HG03565 (cell line): ENCODE measurements around the gene DNAJB6.
"Not testable (repeated sequence)": the region's sequence is repeated elsewhere in the genome, so short reads cannot be mapped to it uniquely, and the experiment has no call there.

Experiments
- ATAC-seq: cut with Tn5 transposase; IDR thresholded peaks from one replicate; pipeline ENCODE4 v1.9.1; 2021; ENCODE audit warnings: mild to moderate bottlenecking, moderate library complexity; ENCODE audit not compliant: unreplicated experiment

Gene DNAJB6

DNA sequence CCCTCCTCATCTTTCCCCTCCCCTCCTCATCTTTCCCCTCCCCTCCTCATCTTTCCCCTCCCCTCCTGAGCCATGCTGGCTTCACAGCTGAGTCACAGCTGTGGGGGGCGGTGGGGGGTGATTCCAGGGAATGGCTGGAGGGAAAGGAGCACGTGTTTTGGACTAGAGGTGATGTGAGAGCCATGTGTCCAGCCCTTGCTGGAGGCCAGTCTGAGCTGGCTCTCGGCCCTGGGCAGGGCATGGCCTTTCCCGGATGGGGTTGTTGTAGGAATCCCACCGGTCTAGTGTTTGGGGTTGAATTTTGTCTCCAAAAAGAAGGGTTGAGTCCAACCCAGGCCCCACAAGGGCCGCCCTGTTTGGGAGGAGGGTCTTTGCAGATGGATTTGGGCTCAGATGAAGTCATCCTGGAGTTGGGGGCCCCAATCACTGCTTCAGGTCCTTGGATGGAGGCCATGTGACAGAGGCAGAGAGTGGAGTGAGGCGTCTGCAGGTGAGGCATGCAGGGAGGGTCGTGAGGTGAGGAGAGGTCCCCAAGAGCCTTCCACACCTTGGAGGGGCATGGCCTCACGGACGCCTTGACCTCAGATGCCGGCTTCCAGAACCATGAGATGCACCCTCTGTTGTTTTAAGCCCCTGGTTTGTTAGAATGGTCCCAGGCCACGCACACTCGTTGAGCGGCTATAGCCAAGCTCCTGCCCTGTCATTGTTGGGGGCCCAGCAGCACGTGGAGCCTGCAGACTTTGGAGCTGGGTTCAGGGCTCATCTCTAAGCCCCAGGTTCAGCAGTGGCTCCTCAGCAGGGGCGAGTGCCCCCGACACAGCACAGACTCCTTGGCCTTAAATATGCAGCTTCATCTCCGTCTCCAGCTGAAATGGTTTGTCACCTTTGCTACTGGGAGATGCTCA, 101.6 kb downstream of the DNAJB6 start:
- no peak for ATAC-seq

DNA sequence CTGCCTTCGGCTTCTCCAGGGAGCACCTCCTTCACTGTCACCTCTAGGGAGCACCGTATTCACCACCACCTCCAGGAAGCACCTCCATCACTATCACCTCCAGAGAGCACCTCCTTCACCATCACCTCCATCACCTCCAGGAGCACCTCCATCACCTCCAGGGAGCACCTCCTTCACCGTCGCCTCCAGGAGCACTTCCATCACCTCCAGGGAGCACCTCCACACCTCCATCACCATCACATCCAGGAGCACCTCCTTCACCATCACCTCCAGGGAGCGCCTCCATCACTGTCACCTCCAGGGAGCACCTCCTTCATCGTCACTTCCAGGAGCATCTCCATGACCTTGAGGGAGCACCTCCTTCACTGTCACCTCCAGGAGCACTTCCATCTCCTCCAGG, 102.3 kb downstream of the DNAJB6 start:
- ATAC-seq: no peak

DNA sequence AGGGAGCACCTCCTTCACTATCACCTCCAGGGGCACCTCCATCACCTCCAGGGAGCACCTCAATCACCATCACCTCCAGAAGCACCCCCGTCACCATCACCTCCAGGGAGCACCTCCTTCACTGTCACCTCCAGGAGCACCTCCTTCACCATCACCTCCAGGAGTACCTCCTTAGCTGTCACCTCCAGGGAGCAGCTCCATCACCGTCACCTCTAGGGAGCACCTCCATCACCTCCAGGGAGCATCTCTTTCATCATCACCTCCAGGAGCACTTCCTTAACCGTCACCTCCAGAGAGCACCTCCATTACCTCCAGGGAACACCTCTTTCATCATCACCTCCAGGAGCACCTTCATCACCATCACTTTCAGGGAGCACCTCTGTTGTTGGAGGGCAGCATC, 103.0 kb downstream of the DNAJB6 start:
- ATAC-seq: no peak

DNA sequence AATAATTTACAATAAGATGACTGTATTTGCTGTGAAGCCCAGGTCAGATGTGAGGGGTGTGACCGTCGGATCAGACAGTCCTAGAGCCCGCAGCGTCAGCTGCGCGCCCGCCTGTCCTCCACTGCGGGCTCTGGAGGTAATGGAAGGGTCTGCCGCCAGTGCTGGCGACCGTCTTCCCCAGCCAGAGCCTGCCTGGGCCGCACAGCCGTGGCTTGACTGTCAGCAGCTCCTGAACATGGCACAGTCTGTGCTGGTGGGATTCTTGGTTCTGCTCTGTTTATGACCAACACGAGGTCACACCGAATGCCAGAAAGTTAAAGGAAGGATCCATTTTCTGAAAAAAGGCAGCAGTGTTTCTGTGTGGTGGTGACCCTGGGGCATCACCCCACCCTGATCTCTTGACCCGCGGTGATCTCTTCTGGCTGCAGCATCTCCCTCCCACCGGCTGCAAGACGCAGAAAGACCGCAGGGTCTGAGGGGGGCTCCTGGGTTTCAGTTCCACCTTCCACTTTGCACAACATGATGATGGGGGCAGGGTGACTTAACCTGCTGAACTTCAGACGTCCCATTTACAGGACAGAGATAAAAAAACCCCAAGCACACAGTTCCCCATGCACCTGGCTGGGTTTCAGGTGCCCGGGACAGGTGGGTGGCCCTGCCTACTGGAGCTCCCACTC, 103.7 kb downstream of the DNAJB6 start:
- ATAC-seq: no peak

DNA sequence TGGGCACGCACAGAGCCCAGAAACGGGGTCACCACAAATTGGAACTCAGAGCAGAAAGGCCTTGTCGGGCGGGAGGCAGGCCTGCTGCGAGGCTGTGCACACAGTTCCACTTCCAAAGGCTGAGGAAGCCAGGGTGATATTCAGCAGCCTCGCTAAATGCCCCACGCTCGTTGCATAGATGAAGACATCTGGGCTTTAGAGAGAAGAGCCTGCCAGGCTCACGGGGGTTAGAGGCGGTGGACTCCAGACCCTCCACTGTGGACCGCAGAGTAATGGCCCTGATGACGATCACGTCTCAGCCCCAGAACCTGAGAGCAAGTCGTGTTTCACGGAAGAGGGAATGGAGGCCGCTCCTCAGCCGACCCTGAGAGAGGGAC, 104.2 kb downstream of the DNAJB6 start:
- ATAC-seq: no peak

DNA sequence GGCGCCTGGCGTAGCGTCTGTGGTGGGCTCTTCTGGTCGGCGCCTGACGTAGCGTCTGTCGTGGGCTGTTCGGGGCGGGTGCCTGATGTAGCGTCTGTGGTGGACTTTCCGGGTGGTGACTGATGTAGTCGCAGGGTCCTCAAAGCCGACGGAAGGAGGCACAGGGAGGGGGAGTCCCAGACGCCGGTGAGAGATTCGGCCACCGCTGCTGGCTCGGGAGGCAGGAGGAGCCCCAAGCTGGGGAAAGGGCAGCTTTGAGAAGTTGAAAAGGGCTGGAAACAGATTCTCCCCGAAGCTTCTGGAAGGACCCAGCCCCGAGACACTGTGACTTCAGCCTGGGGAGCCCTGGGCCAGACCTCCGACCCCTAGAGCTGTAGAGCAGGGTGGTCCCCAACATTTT, 105.7 kb downstream of the DNAJB6 start:
- ATAC-seq: no peak

DNA sequence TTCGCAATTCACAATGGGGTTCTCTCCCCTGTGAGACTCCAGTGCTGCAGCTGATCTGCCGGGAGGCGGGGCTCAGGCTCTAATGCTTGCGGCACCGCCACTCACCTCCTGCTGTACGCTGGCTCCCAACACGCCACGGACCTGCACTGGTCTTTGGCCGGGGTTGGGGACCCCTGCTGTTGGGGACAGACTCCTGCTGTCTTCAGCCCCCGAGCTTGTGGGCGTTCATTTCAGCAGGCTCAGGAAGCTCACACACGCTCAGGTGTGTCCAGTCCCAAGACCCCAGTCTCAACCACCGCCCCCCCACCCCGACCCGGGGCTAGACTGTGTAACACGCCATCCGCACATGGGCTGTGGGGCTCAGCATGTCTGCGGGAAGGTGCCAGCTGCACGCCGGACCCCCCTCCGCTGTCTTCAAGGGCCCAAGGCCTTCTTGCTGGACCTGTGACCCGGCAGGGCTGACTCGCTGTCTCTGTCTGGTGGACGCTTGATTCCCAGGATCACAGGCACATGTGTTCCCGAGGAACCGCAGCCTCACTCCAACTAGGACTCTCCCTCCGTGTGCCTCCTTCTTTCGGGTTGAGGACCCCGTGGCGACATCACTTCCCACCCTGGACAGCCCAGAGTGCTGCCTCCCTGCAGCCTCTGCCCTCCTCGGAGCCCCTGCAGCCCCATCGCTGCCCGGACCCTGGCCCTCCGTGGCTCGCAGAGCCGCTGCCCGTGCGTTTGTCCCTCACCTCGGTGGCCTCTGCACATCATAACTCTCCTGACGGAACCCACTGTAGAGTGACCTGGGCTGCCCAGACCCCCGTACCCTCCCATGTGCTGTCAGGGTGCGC, 106.4 kb downstream of the DNAJB6 start:
- no peak for ATAC-seq

DNA sequence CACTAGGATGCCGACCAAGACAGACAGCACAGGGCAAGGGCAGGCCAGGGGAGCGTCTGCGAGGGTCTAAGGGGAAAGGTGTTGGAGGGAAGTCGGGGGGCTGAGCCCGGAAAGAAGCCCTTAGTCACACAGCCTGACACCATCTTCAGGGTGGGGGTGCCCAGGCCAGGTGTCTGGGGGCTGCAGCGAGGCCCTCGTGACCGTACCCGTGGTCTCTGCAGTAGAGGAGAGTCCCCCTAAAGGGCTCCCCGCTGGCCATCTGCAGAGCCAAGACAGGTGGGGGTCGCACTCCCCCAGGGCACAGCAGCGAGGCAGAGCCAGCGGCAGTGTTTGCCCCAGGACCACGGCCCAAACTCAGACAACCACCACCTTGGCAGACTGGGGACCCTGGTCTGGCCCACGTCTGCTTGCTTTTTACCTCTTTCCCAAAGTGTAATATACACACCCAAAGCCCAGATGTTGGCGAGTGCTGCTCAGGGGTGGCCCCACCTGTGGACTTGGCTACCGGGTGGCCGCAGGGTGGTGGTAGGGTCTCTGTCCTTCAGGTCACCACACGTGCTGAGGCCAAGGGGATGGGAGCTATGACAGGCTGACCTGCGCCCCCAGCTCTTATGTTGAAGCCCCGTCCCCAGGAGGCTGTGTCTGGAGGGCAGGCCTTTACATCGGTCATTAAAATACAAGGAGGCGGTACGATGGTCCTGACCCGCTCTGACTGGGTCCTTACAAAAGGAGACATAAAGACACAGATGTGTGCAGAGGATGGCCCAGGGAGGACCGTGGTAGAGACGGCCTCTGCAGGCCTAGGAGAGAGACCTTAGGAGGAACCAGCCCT, 107.4 kb downstream of the DNAJB6 start:
- no peak for ATAC-seq

DNA sequence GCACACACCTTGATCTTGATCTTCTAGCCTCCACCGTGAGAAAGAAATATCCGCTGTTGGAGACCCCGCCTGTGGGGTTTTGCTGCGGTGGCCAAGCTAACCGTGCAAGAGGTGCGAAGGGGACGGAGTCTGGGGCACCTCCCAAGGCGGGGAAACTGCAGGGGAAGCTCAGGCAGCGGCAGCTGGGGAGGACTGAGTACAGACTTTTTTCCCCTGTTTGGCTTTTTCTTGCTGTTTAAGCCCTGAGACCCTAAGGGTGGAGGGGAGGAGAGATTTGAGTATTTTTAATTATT, 108.0 kb downstream of the DNAJB6 start:
- ATAC-seq: no peak

DNA sequence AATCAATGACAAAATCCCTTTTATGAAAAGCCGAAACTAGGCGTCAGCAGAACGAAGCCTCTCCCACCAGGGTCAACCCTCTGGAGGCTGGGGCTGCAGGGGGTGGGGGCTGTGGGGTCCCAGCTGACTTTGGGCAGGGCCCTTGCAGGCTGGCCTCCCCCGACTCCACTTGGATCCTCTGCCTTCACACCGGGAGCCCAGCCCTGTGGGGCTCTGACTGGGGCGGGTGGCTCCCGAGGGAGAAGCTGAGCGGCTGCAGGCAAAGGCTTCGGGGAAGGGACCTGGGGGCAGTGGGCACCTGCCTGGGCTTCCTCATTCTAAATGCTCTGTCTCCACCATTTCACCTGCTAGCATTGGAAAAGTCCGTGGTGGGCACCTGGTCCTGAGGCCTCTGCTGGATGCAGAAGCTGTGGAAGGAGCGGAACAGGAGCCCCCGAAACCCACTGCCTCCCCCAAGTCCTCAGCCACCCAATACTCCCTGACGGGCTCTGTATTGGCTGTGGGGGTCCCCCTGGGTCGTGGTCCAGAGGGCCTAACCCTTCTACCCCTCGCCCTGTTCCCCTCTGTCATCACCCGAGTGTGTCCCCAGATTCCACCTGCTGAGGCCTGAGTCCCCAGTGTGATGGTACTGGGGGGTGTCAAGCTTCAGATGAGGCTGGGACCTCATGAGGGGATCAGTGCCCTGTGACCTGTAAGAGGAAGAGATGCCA, 108.6 kb downstream of the DNAJB6 start:
- ATAC-seq: no peak

DNA sequence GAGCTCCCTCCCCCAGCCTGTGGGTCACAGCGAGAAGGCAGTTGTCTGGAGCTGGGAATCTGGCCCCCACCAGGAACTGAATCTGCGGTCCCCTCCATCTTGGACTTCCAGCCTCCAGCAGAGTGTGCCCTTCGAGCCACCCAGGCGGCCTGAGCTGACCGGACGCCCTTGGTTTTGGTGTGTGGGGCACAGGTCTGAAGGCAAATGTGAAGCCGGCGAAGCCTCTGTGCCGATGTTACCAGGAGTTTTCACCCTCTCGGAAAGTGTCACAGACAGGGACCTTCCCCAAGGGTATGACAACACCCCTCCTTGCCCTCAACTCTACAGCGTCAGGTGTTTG, 109.1 kb downstream of the DNAJB6 start:
- no peak for ATAC-seq

DNA sequence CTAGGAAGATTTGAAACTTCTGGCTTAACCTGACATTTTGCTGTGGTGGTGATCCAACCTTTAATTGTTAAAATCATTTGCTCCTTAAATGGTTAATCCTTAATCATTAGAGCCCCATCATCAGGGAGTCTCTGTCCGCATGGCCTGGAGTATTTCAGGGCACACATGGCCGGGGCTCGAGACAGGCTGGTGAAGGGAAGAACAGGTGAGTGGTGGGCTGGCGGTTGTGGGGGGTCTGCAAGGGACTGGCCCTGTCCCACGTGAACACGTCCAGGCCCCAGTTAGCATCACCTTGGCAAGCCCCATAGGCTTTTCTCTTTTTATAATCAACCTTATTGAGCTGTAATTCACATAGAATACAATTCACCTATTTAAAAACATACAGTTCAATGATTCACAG, 109.5 kb downstream of the DNAJB6 start:
- ATAC-seq: no peak

DNA sequence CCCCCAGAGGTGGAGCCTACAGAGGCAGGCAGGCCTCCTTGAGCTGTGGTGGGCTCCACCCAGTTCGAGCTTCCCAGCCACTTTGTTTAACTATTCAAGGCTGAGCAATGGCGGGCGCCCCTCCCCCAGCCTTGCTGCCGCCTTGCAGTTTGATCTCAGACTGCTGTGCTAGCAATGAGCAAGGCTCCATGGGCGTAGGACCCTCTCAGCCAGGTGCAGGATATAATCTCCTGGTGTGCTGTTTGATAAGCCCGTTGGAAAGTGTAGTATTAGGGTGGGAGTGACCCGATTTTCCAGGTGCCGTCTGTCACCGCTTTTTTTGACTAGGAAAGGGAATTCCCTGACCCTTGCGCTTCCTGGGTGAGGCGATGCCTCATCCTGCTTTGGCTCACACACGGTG, 117.2 kb downstream of the DNAJB6 start:
- not testable (repeated sequence) for ATAC-seq

DNA sequence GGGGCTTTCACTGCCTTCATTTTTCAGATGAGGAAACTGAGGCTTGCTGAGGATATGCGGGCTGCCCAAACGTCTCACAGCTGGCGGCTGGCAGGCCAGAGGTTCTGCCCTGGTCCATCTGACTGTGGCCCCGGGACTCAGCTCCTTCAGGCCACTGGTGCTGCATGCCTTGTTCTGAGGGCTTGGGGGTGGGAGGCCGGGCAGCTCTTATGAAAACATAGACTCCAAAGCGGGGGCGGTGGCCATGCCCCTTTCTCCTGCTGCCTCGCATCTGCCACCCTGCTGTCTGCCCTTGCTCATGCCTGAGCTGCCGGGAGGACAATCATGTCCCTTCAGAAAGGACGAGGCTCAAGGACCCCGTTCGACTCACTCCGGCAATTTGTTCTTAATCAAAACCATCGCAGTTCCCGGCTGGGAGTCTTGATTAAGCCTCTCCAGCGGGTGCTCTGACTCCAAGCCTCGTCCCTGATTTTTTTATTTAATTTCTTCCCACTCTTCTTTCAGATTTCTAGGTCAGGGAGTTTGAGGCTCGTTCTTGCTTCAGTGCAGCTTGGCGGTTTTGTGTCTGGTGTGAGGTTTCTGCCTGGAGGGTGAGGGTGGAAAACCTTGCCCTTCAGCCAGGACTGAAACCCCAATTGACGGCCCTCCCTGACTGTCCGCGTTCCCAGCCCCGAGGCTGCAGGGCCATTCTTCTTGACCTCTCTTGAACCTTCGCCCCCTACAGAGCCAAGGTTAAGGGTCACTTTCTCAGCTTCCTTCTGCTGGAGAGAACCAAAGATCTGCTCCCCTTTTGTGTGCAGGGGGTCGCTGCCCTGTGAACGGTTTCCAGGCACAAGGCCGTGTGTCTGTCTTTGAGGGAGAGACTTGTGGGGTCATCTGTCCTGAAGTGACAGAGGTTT, 120.8 kb downstream of the DNAJB6 start:
- no peak for ATAC-seq

DNA sequence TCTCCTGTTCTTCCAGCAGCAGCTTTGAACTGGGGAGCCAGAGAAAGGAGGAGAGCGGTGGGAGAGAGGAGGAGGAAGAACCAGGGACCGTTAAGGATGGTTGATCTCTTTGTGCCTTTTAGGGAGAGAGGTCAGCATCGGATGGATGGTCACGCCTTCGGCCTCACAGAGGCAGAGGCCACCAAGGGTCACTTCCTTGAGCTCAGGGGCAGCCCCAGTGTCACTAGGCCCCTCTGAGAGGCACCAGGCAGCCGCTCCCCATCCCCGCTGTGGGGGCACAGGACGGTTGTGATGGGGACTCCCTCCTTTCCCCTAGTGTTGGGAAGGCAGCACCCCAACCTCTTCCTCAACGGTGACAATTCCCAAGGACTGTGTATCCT, 121.4 kb downstream of the DNAJB6 start:
- no peak for ATAC-seq

DNA sequence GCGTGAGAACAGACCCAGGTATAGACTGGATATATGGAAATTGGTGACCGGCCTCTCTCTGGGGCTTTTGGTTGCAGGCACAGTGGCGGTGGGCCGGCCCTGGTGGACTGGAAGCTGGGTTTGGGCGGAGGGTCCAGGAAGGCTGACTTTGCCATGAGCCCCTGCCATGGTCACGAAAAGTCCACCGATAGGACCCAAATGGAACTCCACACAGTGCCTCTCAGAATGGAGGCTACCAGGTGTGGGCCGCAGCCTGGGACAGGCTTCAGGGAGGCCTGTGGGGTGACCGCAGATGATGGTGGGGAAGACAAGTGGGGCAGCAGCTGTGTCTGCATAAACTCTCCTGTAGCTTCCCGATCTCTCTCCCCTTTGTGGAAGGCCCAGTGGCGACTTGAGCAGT, 123.2 kb downstream of the DNAJB6 start:
- no peak for ATAC-seq

DNA sequence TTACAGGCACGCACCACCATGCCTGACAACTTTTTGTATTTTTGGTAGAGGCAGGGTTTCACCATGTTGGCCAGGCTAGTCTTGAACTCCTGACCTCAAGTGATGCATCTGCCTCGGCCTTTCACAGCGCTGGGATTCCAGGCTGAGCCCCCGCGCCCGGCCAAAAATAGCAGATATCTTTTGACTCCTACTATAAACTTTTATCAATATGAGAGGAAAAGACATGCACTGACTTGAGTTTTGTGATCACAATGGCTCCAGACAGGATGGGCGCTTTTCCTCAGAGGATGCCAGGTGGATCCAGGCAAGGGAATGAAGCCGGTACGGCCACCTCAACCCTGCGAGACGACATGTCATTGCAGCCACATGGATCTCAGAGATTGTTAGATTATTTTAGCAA, 123.9 kb downstream of the DNAJB6 start:
- no peak for ATAC-seq

DNA sequence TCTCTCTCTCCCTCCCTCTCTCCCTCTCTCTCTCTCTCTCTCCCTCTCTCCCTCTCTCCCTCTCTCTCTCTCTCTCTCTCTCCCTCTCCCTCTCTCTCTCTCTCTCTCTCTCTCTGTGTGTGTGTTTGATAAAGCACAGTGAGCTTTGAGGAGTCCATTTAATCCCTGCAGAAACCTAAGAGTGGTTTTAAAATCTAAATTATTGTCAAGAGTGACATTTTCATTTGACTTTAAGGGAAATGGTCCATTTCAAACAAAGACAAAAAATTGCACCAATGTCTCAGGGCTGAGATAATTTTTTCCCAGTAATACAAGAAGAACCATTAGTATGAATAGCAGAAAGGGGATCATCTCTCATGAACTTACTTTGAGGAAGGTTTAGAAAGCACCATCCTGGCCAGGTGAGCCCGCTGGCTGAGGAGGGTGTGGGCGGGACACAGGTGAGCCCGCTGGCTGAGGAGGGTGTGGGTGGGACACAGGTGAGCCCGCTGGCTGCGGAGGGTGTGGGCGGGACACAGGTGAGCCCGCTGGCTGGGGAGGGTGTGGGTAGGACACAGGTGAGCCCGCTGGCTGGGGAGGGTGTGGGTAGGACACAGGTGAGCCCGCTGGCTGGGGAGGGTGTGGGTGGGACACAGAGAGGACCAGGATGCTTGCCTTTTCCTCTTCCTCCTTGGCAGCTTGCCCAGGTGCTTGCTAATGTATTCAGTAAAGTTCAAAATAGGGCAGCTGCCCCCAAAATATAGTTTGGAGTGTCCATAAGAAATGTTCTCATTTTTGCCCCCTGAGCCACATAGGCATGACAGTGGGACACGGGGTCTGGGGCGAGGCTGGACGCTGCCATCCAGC, 125.0 kb downstream of the DNAJB6 start:
- ATAC-seq: no peak

DNA sequence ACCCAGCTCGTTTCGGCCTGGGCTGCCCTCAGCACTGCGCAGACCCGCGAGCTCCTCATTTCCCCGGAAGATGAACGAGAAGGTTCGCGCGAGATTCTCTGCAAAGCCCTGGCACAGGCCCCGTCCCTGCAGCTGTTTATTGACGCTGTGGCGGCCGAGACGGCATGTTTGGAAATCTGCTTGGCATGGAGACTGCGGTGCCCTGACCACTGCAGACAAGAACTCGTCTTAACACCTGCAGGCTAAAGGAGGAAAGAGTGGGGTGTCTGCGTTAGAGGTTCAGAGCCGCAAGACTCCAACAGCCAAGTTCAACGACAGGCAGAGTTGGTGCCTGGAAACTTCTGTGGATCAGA, 125.6 kb downstream of the DNAJB6 start:
- ATAC-seq: no peak
